ENCODE results near the gene UBE2D2. TPM values are rescaled to one million over a fixed set of nuclear protein-coding genes. Genes with fewer than 3 reads are reported as not detected.

UBE2D2 gene
- total and polyA plus RNA-seq, 7 donors, result 61.5 to 177 (median 93.0) TPM

DNA sequence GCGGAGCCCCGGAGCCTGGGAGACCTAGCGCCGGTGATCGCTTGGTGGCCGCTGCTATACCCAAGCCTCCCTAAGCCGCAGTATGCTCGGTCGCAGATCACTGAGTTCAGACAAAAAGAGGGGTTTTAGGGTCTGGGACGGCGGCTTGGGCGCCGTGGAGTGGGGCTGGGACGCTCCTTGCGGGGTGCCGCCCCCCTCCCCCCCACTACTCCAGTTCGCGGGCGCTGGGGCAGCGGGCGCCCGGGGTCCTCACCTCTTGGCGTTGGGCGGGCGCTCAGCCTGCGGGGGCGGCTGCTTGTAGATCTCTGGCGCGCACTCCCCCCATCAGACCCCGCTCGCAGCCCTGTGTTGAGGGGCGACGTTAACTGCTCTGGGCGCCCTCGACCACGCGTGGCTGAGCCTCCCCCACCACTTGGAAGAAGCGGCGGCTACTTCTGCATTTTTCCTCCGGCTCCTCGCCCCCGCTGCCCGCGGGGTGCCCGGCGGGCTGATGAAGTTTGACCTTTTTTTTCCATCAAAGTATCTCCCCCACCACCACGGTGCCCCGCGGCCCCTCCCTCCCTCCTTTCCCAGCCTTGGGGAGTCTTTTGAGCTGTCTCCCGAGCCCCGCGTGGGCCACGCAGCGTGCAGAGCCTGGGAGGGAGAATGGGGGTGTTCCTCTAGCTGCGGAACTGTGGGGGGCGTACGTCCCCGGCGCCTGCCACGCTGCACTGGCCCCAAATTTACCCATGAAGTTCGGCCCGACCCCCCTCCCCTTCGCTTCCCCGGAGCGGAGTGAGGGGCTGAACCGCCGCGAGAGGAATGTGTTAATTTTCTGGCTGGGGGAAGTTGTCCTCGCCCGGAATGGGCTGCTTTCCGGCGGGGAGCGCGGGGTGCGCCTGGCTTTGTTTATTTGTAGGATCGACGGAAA, 88.2 kb downstream of the UBE2D2 start:
- intact Hi-C loops (cut with DNase I), result no loop called here
- H3K36me3 ChIP-seq, result no peaks in the 10 kb centered on the region
- 0 to 1% methylated on average over 77 of the region's 77 CpGs for WGBS, 2 donors
- H3K9me3 ChIP-seq, result no peaks in the 10 kb centered on the region
- peaks cover 0 to 71% (median 69%) of the 10 kb centered on the region in 4 donors for H3K4me1 ChIP-seq
- peak; percentile 69 for DNase-seq
- TF ChIP-seq CTCF (IDR thresholded peaks at IDR 0.05), result no peak
- no peak for TF ChIP-seq EP300 (IDR thresholded peaks at IDR 0.05)
- TF ChIP-seq POLR2A (IDR thresholded peaks at IDR 0.05), result no peak
- no peak for TF ChIP-seq POLR2AphosphoS5 (IDR thresholded peaks at IDR 0.05)
- H3K4me3 ChIP-seq, result peak overlapping the region; percentile 65 to 92 (median 76)
- H3K27me3 ChIP-seq, result peaks cover 0 to 20% (median 0%) of the 10 kb centered on the region in 3 donors
- H3K27ac ChIP-seq, result peak overlapping the region; percentile 92 to 95 (median 94)

DNA sequence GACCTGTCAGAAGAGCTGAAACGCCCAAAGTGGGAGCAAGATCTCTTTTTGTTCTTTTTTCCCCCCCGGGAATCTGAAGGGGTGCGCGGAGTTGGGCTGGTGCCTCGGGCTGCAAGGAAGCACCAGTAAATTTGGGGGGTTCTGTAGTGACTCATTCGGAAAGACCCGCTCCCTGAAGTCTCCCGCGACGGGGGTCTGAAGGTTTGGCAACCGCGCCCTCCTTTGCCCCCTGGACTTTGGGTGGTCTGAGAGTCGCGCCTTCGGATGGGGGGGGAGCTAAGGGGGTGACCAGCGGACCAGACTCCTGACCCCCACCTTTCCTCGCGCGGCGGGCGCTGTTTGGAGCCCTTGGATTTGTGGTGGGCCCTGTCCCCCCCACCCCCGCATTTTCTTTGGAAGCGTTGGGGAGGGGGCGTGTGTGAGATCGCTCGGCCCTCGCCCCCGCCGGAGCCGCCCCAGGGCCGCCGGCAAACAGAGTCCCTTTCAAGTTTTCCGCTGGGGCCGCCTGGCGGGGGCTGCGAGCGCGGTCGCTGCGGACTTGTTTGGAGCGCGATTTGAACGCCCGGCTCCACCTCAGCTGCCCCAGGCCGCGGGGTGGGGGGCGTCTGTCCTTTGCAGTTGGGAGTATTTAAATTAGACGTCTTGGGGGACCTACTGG, 89.0 kb downstream of the UBE2D2 start:
- whole genome bisulfite sequencing, 2 donors, result 1% methylated on average over 48 of the region's 48 CpGs

DNA sequence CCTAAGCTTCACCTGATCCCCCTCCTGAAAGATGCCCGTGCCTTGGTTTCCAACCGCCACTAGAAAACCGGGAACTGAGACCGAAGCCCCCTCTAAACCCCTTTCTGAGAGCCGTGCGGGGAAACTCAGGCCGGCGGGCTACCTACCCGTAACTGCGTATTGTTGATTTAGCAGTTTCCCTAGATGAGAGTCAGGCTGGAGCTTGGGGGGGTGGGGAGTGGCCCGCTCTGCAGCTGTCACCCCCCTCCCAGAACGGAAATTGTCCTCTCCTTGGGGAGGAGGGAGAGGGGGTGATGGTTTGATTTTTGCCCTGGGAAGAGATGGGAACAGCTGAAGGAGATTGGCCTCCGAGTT, 89.5 kb downstream of the UBE2D2 start:
- 6 to 12% methylated on average over 13 of the region's 13 CpGs for WGBS, 2 donors
- TF ChIP-seq POLR2AphosphoS5 (IDR thresholded peaks at IDR 0.05), result no peak
- TF ChIP-seq POLR2A (IDR thresholded peaks at IDR 0.05), result no peak
- no peak for TF ChIP-seq EP300 (IDR thresholded peaks at IDR 0.05)

More for the DNA sequence above, 89.0 kb downstream of the UBE2D2 start:
- Histone ChIP-seq H3K27me3 (peaks cover 0 to 20% (median 0%) of the 10 kb centered on the region in 3 donors), H3K9me3 (no peaks in the 10 kb centered on the region), H3K4me1 (peaks cover 0 to 79% (median 77%) of the 10 kb centered on the region in 4 donors), H3K36me3 (no peaks in the 10 kb centered on the region), H3K27ac (peak overlapping the region; percentile 92 to 95 (median 94)), H3K4me3 (peak overlapping the region; percentile 65 to 92 (median 76))
- intact Hi-C loops (cut with DNase I), result no loop called here
- peak; percentile 75 for DNase-seq
- TF ChIP-seq EP300 (IDR thresholded peaks at IDR 0.05) (no peak), CTCF (IDR thresholded peaks at IDR 0.05) (peak in 2 of 4 experiments; percentile 33 to 36)

GRCh38 chr5:139651043-139651834, 90.1 kb downstream of the UBE2D2 start:
- Histone ChIP-seq H3K4me3 (peak overlapping the region; percentile 65 to 92 (median 76)), H3K36me3 (no peaks in the 10 kb centered on the region), H3K27me3 (peaks cover 0 to 20% (median 0%) of the 10 kb centered on the region in 3 donors), H3K9me3 (no peaks in the 10 kb centered on the region), H3K27ac (peak overlapping the region; percentile 92 to 95 (median 94)), H3K4me1 (peaks cover 0 to 90% (median 88%) of the 10 kb centered on the region in 4 donors)
- intact Hi-C loops (cut with DNase I), result no loop called here
- no peak for TF ChIP-seq CTCF (IDR thresholded peaks at IDR 0.05)
- peak; percentile 48 to 75 (median 61) for TF ChIP-seq POLR2AphosphoS5 (IDR thresholded peaks at IDR 0.05)
- peak in 1 of 2 donors; percentile 27 for TF ChIP-seq POLR2A (IDR thresholded peaks at IDR 0.05)
- TF ChIP-seq EP300 (IDR thresholded peaks at IDR 0.05), result no peak
- DNase-seq, result peak; percentile 87
- WGBS, 2 donors, result 20 to 25% methylated on average over 14 of the region's 14 CpGs

More for the DNA sequence above, 89.5 kb downstream of the UBE2D2 start:
- intact Hi-C loops (cut with DNase I), result no loop called here
- H3K4me1 ChIP-seq, result peaks cover 0 to 84% (median 82%) of the 10 kb centered on the region in 4 donors
- H3K36me3 ChIP-seq, result no peaks in the 10 kb centered on the region
- H3K27ac ChIP-seq, result peak overlapping the region; percentile 92 to 95 (median 94)
- peaks cover 0 to 20% (median 0%) of the 10 kb centered on the region in 3 donors for H3K27me3 ChIP-seq
- H3K9me3 ChIP-seq, result no peaks in the 10 kb centered on the region
- H3K4me3 ChIP-seq, result peak overlapping the region; percentile 65 to 92 (median 76)
- peak; percentile 68 for DNase-seq
